Measurements from ENCODE around the gene ETV3. TPM values are rescaled to one million over a fixed set of nuclear protein-coding genes. Genes with fewer than 3 reads are reported as not detected.

The ETV3 gene
- total RNA-seq, 1 donor from 2014 or later = 50.6 TPM

Other genes starting within 250 kb of the ETV3 start
- gene PEAR1, start 244.7 kb downstream of the ETV3 start, total RNA-seq = 0.09 TPM in 2 replicates
- not detected in 2 replicates for gene LRRC71, start 217.8 kb downstream of the ETV3 start, total RNA-seq
- 18.0 and 18.3 TPM in 2 replicates for gene ARHGEF11, start 92.7 kb downstream of the ETV3 start, total RNA-seq
- not detected in 2 replicates for gene ETV3L, start 38.6 kb downstream of the ETV3 start, total RNA-seq